SK-N-SH (cell line): ENCODE measurements around the gene RGSL1. TPM values are rescaled to one million over a fixed set of nuclear protein-coding genes. Genes with fewer than 3 reads are reported as not detected.

Source experiments
- CTCF ChIA-PET: fragments of 300-600, 350-600 bp; formaldehyde crosslinking; extraction: SDS; loops from one replicate; lab custom pipeline; 2021; lab: Yijun Ruan, JAX
- POLR2A ChIA-PET: fragments of 350-600 bp; sonication (Branson Sonifier 250); formaldehyde crosslinking; extraction: SDS; loops from one replicate; lab custom pipeline; 2020; ENCODE audit warnings: antibody characterized with exemption, inconsistent platforms; lab: Yijun Ruan, JAX
- DNase-seq: peaks from one replicate; pipeline ENCODE4 v3.0.0; 2012
- H2AFZ ChIP-seq: fragments of 200-600 bp; sonication (generic); 2 replicates; pipeline ENCODE4 v1.8.1; 2016; ENCODE audit warnings: antibody characterized with exemption, mild to moderate bottlenecking, low read depth
- H3F3A ChIP-seq: fragments of 200-600 bp; sonication (generic); replicated peaks from 2 replicates; pipeline ENCODE3; 2016; ENCODE audit warnings: antibody characterized with exemption, mild to moderate bottlenecking; ENCODE audit not compliant: insufficient read depth
- H3K27ac ChIP-seq, 2 experiments: fragments of 200-500 bp in 1 of 2; fragments of 200-600 bp in 1 of 2; sonication (Bioruptor generic) in 1 of 2; sonication (generic), shearing (Covaris generic) in 1 of 2; 2 replicates each; pipeline versions ENCODE4 v1.5.1 to v1.6.1; 2014 to 2016; ENCODE audit warnings: low read depth in 2 of 2, inconsistent platforms in 1 of 2, low read length in 1 of 2, mild to moderate bottlenecking in 1 of 2, mixed read lengths in 1 of 2
- H3K27me3 ChIP-seq: fragments of 200-600 bp; sonication (generic), shearing (Covaris generic); 2 replicates; pipeline ENCODE4 v1.6.1; 2016; ENCODE audit warnings: mixed run types; ENCODE audit not compliant: insufficient read depth
- H3K36me3 ChIP-seq, 2 experiments: fragments of 200-500 bp in 1 of 2; fragments of 200-600 bp in 1 of 2; sonication (Bioruptor generic) in 1 of 2; sonication (generic) in 1 of 2; replicated peaks in 1 of 2; 2 replicates each; pipeline versions ENCODE3 to v1.5.1; 2014 to 2016; ENCODE audit warnings: low read length in 1 of 2, mild to moderate bottlenecking in 1 of 2; ENCODE audit not compliant: insufficient read depth in 2 of 2, control insufficient read depth in 1 of 2
- H3K4me1 ChIP-seq, 2 experiments: fragments of 200-500 bp in 1 of 2; fragments of 200-600 bp in 1 of 2; sonication (Bioruptor generic) in 1 of 2; sonication (generic), shearing (Covaris generic) in 1 of 2; 2 replicates each; pipeline versions ENCODE4 v1.5.1 to v1.6.1; 2014 to 2016; ENCODE audit warnings: low read depth in 1 of 2, low read length in 1 of 2, mixed run types in 1 of 2; ENCODE audit not compliant: insufficient read depth in 2 of 2, control insufficient read depth in 1 of 2
- H3K4me2 ChIP-seq: fragments of 200-600 bp; sonication (generic), shearing (Covaris generic); 2 replicates; pipeline ENCODE4 v1.6.1; 2017; ENCODE audit warnings: mixed run types
- H3K4me3 ChIP-seq, 2 experiments: fragments of 200-500 bp in 1 of 2; fragments of 200-600 bp in 1 of 2; sonication (Bioruptor generic) in 1 of 2; sonication (generic), shearing (Covaris generic) in 1 of 2; 2 replicates each; pipeline versions ENCODE4 v1.5.1 to v1.8.1; 2014 to 2016; ENCODE audit warnings: low read depth in 2 of 2, inconsistent platforms in 1 of 2, low read length in 1 of 2, mild to moderate bottlenecking in 1 of 2, mixed read lengths in 1 of 2, moderate library complexity in 1 of 2
- H3K79me2 ChIP-seq: fragments of 200-600 bp; sonication (generic); 2 replicates; pipeline ENCODE4 v1.8.1; 2017; ENCODE audit warnings: mild to moderate bottlenecking; ENCODE audit not compliant: insufficient read depth
- H3K9ac ChIP-seq: fragments of 200-600 bp; sonication (generic); 2 replicates; pipeline ENCODE4 v1.6.1; 2017; ENCODE audit warnings: mixed run types
- H3K9me2 ChIP-seq: fragments of 200-600 bp; sonication (generic); 2 replicates; pipeline ENCODE4 v1.6.1; 2017; ENCODE audit warnings: mixed run types
- H3K9me3 ChIP-seq: fragments of 200-600 bp; sonication (generic); 2 replicates; pipeline ENCODE4 v1.6.1; 2017; ENCODE audit warnings: mixed run types, mild to moderate bottlenecking, moderate library complexity
- H4K20me1 ChIP-seq: fragments of 200-600 bp; sonication (generic); 2 replicates; pipeline ENCODE4 v1.6.1; 2017; ENCODE audit warnings: mild to moderate bottlenecking, mixed run types; ENCODE audit not compliant: insufficient read depth
- FOSL2 ChIP-seq: IDR thresholded peaks from 2 replicates; pipeline ENCODE4 v1.4.0; 2012; ENCODE audit warnings: low read depth, mild to moderate bottlenecking, moderate library complexity, borderline replicate concordance
- FOXJ3 ChIP-seq: sonication (generic); formaldehyde crosslinking; IDR thresholded peaks from 2 replicates; pipeline ENCODE4 v1.5.1; 2020; ENCODE audit warnings: mild to moderate bottlenecking, missing genetic modification reagents
- FOXM1 ChIP-seq: IDR thresholded peaks from 2 replicates; pipeline ENCODE4 v1.4.0; 2012; ENCODE audit warnings: low read depth, mild to moderate bottlenecking
- GABPA ChIP-seq: IDR thresholded peaks from 2 replicates; pipeline ENCODE4 v1.4.0; 2012; ENCODE audit warnings: low read depth, mild to moderate bottlenecking
- JUND ChIP-seq: IDR thresholded peaks from 2 replicates; pipeline ENCODE4 v1.4.0; 2012
- MXI1 ChIP-seq: IDR thresholded peaks from 2 replicates; pipeline ENCODE4 v1.6.1; 2012; ENCODE audit warnings: mild to moderate bottlenecking, low read depth, low read length, improper control_type of control experiment
- NFIC ChIP-seq: IDR thresholded peaks from 2 replicates; pipeline ENCODE4 v1.4.0; 2012; ENCODE audit warnings: borderline replicate concordance
- NRF1 ChIP-seq: IDR thresholded peaks from 2 replicates; pipeline ENCODE4 v1.6.1; 2012; ENCODE audit warnings: low read depth, mild to moderate bottlenecking, low read length
- POLR2AphosphoS5 ChIP-seq: IDR thresholded peaks from 2 replicates; pipeline ENCODE4 v1.6.1; 2012; ENCODE audit warnings: low read depth, low read length
- RCOR1 ChIP-seq: fragments of 150-350 bp; IDR thresholded peaks from 2 replicates; pipeline ENCODE4 v1.6.1; 2017; ENCODE audit warnings: antibody characterized with exemption, low read length
- RFX5 ChIP-seq: IDR thresholded peaks from 2 replicates; pipeline ENCODE4 v1.6.1; 2012; ENCODE audit warnings: mild to moderate bottlenecking, improper control_type of control experiment, low read length
- RXRA ChIP-seq: IDR thresholded peaks from 2 replicates; pipeline ENCODE4 v1.4.0; 2012; ENCODE audit warnings: low read depth, mild to moderate bottlenecking, borderline replicate concordance
- SIN3A ChIP-seq: IDR thresholded peaks from 2 replicates; pipeline ENCODE4 v1.6.1; 2012; ENCODE audit warnings: low read depth, mild to moderate bottlenecking, low read length, moderate library complexity, borderline replicate concordance
- SMC3 ChIP-seq: IDR thresholded peaks from 2 replicates; pipeline ENCODE4 v1.6.1; 2012; ENCODE audit warnings: low read depth, low read length, improper control_type of control experiment
- TAF1 ChIP-seq: IDR thresholded peaks from 2 replicates; pipeline ENCODE4 v1.6.1; 2012; ENCODE audit warnings: low read depth, mild to moderate bottlenecking, low read length, moderate library complexity, borderline replicate concordance
- TCF12 ChIP-seq: IDR thresholded peaks from 2 replicates; pipeline ENCODE4 v1.4.0; 2012
- TEAD4 ChIP-seq: IDR thresholded peaks from 2 replicates; pipeline ENCODE4 v1.4.0; 2012; ENCODE audit warnings: mild to moderate bottlenecking, borderline replicate concordance; ENCODE audit not compliant: insufficient read depth
- YY1 ChIP-seq: IDR thresholded peaks from 2 replicates; pipeline ENCODE4 v1.4.0; 2012; ENCODE audit warnings: low read depth, mild to moderate bottlenecking
- WGBS: methylation state at CpG from one replicate; pipeline ENCODE4 v1.1.6; 2017; ENCODE audit warnings: low lambda C conversion rate; 5-methylcytosine and 5-hydroxymethylcytosine counted together
- polyA plus RNA-seq, 3 experiments: library from polyadenylated mRNA; depleted of rRNA; stranded (reverse); fragments of >200 nt; gene quantifications; 2 replicates each; pipeline ENCODE4 v1.2.3, GENCODE V29; 2012
- TF ChIP-seq, protein P1 (sequence below): IDR thresholded peaks from 2 replicates; pipeline ENCODE4 v1.4.0; 2012; ENCODE audit warnings: low read depth, borderline replicate concordance
- TF ChIP-seq, protein P2 (sequence below): IDR thresholded peaks from 2 replicates; pipeline ENCODE4 v1.4.0; 2012; ENCODE audit warnings: low read depth
- TF ChIP-seq, protein P3 (sequence below): IDR thresholded peaks from 2 replicates; pipeline ENCODE4; 2012
- TF ChIP-seq, protein P4 (sequence below): fragments of 150-350 bp; IDR thresholded peaks from 2 replicates; pipeline ENCODE4 v1.6.1; 2017; ENCODE audit warnings: antibody characterized with exemption, low read length, low read depth, borderline replicate concordance

RGSL1 gene
- polyA plus RNA-seq, 1 of the 3 experiments (the other 2 are of a cell fraction): not detected

DNA sequence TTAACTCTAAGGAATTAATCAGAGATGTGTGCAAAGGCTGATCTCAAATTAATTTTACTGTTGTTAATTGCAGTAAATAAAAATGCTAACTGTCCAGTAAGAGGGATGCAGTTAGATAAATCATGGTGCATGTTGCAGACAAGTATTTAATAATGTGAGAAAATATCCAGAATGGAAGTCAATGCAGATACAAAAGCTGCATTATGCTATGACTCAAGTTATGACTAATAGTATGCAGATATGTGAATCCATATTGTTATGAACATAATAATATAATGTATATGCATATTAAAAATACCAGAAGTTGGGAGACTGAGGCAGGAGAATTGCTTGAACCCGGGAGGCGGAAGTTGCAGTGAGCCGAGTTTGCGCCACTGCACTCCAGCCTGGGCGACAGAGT is 117.7 kb downstream of the RGSL1 start:
- POLR2A ChIA-PET: no interaction called here
- no peak for TF ChIP-seq FOXM1
- TF ChIP-seq, protein P1, sequence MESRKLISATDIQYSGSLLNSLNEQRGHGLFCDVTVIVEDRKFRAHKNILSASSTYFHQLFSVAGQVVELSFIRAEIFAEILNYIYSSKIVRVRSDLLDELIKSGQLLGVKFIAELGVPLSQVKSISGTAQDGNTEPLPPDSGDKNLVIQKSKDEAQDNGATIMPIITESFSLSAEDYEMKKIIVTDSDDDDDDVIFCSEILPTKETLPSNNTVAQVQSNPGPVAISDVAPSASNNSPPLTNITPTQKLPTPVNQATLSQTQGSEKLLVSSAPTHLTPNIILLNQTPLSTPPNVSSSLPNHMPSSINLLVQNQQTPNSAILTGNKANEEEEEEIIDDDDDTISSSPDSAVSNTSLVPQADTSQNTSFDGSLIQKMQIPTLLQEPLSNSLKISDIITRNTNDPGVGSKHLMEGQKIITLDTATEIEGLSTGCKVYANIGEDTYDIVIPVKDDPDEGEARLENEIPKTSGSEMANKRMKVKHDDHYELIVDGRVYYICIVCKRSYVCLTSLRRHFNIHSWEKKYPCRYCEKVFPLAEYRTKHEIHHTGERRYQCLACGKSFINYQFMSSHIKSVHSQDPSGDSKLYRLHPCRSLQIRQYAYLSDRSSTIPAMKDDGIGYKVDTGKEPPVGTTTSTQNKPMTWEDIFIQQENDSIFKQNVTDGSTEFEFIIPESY: no peak
- no peak for TF ChIP-seq MXI1
- no peak for TF ChIP-seq FOXJ3 (CRISPR knock-in tag)
- TF ChIP-seq, protein P2, sequence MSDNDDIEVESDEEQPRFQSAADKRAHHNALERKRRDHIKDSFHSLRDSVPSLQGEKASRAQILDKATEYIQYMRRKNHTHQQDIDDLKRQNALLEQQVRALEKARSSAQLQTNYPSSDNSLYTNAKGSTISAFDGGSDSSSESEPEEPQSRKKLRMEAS: no peak
- TF ChIP-seq, protein P3, sequence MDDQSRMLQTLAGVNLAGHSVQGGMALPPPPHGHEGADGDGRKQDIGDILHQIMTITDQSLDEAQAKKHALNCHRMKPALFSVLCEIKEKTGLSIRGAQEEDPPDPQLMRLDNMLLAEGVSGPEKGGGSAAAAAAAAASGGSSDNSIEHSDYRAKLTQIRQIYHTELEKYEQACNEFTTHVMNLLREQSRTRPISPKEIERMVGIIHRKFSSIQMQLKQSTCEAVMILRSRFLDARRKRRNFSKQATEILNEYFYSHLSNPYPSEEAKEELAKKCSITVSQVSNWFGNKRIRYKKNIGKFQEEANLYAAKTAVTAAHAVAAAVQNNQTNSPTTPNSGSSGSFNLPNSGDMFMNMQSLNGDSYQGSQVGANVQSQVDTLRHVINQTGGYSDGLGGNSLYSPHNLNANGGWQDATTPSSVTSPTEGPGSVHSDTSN: no peak
- TF ChIP-seq TEAD4: no peak
- TF ChIP-seq TCF12: no peak
- no peak for TF ChIP-seq RXRA
- no peak for TF ChIP-seq NFIC
- TF ChIP-seq, protein P4, sequence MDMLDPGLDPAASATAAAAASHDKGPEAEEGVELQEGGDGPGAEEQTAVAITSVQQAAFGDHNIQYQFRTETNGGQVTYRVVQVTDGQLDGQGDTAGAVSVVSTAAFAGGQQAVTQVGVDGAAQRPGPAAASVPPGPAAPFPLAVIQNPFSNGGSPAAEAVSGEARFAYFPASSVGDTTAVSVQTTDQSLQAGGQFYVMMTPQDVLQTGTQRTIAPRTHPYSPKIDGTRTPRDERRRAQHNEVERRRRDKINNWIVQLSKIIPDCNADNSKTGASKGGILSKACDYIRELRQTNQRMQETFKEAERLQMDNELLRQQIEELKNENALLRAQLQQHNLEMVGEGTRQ: no peak
- no peak for TF ChIP-seq RFX5
- TF ChIP-seq YY1: no peak
- no peak for TF ChIP-seq GABPA

DNA sequence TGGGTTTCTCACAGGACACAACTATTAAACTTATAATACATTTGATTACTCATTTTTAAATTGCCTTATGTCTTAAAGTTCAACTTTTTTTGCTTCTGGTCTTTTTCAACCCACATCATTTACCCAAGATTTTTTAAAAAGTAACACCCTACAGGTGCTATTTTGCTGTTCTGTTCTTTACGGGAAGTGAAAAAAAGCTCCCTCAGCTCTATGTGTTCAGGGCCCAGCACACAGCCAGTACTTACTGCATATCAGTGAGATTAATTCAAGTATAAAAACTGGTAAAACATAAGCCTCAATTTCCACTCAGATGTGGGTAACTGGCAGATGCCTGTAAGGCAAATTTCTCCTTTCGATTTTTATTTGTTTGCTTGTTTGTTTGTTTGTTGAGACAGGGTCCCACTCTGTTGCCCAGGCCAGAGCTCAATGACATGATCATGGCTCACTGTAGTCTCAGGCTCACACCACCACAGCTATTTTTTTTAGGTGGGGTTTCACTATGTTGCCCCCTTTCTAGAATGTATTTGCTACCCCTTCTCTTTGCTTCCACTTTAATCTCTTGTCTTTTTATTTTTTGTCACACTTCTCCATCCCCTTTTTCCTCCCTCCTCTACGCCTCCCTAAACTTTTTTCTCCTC is 118.8 kb downstream of the RGSL1 start:
- H3F3A ChIP-seq: no peaks in the 10 kb centered on the region
- no peaks in the 10 kb centered on the region for H3K27me3 ChIP-seq
- H3K9me2 ChIP-seq: no peaks in the 10 kb centered on the region
- no peak overlapping the region for H3K4me2 ChIP-seq
- H3K9me3 ChIP-seq: no peaks in the 10 kb centered on the region
- H3K27ac ChIP-seq: no peak overlapping the region
- no peaks in the 10 kb centered on the region for H4K20me1 ChIP-seq
- no peak for DNase-seq
- ChIA-PET CTCF (interaction anchor here (0.7 kb wide), 1 partner anchor 241 kb away, joined by 3 read pairs; no protein-coding TSS in a partner anchor), POLR2A (no interaction called here)
- no peaks in the 10 kb centered on the region for H3K4me1 ChIP-seq
- H2AFZ ChIP-seq: no peak overlapping the region
- 57% methylated on average over 3 of the region's 3 CpGs for WGBS
- H3K79me2 ChIP-seq: no peaks in the 10 kb centered on the region
- H3K36me3 ChIP-seq: no peaks in the 10 kb centered on the region
- no peak overlapping the region for H3K9ac ChIP-seq
- no peak overlapping the region for H3K4me3 ChIP-seq
- TF ChIP-seq MXI1 (no peak), NFIC (no peak), NRF1 (no peak), JUND (no peak), FOSL2 (no peak), RCOR1 (no peak), GABPA (no peak), POLR2AphosphoS5 (no peak), SMC3 (no peak), RXRA (no peak), TAF1 (no peak), FOXM1 (no peak), SIN3A (no peak)
- TF ChIP-seq, protein P2: no peak
- TF ChIP-seq, protein P1: no peak

More for the DNA sequence above, 117.7 kb downstream of the RGSL1 start:
- 79% methylated on average over 5 of the region's 5 CpGs for WGBS
- no peak overlapping the region for H2AFZ ChIP-seq
- no peaks in the 10 kb centered on the region for H3K9me3 ChIP-seq
- H3K27me3 ChIP-seq: no peaks in the 10 kb centered on the region
- H3K36me3 ChIP-seq: no peaks in the 10 kb centered on the region
- no peaks in the 10 kb centered on the region for H3K79me2 ChIP-seq
- H4K20me1 ChIP-seq: no peaks in the 10 kb centered on the region
- no peaks in the 10 kb centered on the region for H3K9me2 ChIP-seq
- DNase-seq: no peak
- H3K4me2 ChIP-seq: no peak overlapping the region
- H3F3A ChIP-seq: no peaks in the 10 kb centered on the region
- H3K4me1 ChIP-seq: no peaks in the 10 kb centered on the region
- no peak overlapping the region for H3K27ac ChIP-seq
- no peak overlapping the region for H3K9ac ChIP-seq
- no peak overlapping the region for H3K4me3 ChIP-seq
- CTCF ChIA-PET: no interaction called here
